ENCODE data around the gene TSPAN14.
"Not testable (repeated sequence)": the region's sequence is repeated elsewhere in the genome, so short reads cannot be mapped to it uniquely, and the experiment has no call there.

TSPAN14 gene

DNA sequence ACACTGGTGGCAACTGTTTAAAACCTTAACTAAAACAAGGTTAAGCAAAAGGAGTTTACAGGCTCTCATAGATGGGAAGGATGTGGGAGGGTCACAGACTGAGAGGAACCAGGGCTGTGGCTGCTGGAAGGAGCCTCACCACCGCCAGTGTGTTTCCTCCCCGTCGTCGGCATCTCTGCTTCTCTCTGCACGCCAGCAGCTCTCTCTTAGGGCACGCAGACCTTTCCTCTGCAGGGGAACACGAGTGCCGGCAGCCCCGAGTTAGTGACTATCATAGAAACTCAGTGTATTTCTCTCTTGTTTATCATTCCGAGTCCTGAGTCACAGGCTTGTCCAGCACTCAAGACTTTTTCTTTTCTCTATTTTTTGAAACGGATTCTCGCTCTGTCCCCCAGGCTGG, 75.5 kb downstream of the TSPAN14 start:
- DNase-seq = peak; percentile 57

DNA sequence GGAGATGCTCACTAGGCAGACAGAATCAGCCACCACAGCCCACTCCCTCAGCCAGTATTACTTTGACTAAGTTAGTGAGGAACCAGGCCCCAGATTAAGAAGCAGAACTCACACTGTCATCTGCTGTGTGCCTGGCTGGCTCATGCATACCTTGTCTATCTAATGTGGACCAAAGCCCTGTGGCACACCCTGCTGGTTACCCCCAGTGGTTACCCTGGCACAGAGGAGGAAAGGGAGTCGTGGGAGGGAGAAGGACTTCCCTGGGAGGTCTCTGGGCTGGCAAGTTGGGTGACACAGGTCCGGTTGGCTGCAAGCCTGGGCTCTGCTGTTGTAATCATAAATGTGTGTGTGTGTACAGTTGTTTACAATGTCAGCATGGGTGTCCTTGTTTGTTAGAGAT, 76.1 kb downstream of the TSPAN14 start:
- DNase-seq = peak; percentile 22

- DNase-seq = no peak
These were observed 76.7 kb downstream of the TSPAN14 start for GRCh38 chr10:80530816-80531215.

- DNase-seq = no peak
These were observed 78.5 kb downstream of the TSPAN14 start for GRCh38 chr10:80532571-80532970.

GRCh38 chr10:80534059-80534458, 79.9 kb downstream of the TSPAN14 start:
- not testable (repeated sequence) for DNase-seq

GRCh38 chr10:80534646-80535045, 80.5 kb downstream of the TSPAN14 start:
- not testable (repeated sequence) for DNase-seq

- DNase-seq = peak; percentile 75
These were observed 81.7 kb downstream of the TSPAN14 start for GRCh38 chr10:80535671-80536360.

- no peak for DNase-seq
These were observed 82.3 kb downstream of the TSPAN14 start for GRCh38 chr10:80536361-80536835.

- DNase-seq = no peak
These were observed 83.1 kb downstream of the TSPAN14 start for GRCh38 chr10:80537086-80537735.

DNA sequence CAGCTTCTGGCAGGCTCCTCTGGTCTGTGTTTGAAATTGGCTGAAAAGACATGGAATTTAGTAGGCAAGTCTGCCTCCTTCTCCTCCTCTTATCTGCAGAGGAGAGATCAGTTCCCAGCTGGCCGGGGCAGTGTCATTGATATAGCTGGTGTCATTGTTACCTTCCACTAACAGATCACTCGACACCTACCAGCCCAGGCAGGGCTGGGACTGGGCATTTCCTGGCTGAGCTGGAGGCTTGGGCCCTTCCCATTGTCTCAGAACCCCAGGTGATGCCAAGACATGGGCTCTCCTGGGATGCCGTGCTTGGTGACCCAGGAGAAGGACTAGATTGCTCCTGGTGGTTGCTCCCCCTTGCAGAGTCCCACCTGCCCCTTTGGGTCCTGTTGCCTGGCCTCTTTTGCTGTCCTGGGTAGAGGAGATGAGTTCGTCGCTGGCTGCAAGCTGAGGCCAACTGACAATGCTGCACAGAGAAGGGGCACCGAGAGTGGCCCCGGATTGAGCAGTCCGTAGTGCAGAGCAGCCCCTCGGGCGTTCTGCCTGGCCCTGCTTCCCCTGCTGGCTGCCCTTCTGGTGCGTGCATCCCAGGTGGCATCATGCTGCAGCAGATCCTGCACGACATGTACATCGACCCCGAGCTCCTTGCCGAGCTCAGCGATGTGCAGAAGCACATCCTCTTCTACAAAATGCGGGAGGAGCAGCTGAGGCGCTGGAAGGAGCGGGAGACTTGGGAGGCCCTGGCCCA, 83.8 kb downstream of the TSPAN14 start, which contains the start of gene SH2D4B:
SH2D4B (plus strand) TSS at position 167 of the 745 bp plus-strand sequence; CDS start at position 597, 430 bp downstream.
- no peak for DNase-seq

DNA sequence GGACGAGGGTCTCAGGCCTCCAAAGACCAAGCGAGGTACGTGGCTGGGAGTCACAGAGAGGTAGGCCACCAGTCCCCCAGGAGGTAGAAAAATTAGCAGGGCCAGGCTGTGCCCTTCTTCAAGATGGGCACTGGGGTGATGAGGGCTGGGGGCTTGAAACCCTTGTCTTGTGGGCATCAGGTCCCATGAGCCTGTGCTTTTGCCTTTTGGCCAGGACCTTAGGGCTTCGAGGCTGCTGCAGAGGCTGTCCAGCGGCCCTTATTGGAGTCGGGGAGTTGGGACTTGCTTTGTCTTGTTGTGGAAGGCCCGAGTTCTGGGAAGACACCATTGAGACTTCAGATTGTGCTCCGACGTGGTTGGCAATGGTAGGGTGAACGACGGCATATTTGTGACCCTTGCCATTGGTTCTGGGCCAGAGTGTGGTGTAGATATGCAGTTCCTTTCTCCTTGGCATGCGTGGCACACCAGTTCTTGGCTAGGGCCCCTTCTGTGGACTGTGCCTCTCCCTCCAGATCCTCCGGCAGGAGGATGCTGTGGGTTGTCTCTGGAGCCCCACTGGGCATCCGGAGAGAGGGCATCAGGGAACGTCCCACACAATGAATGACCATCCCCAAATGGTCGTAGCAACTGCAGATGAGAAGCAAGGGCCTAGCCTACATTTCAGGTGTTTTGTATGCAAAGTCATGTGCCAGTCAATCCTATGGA, 84.5 kb downstream of the TSPAN14 start:
- DNase-seq = no peak

GRCh38 chr10:80539421-80540031, 85.4 kb downstream of the TSPAN14 start:
- DNase-seq = no peak

GRCh38 chr10:80540136-80540535, 86.0 kb downstream of the TSPAN14 start:
- no peak for DNase-seq

GRCh38 chr10:80540618-80540980, 86.5 kb downstream of the TSPAN14 start:
- no peak for DNase-seq

GRCh38 chr10:80540981-80541750, 87.1 kb downstream of the TSPAN14 start:
- no peak for DNase-seq

DNA sequence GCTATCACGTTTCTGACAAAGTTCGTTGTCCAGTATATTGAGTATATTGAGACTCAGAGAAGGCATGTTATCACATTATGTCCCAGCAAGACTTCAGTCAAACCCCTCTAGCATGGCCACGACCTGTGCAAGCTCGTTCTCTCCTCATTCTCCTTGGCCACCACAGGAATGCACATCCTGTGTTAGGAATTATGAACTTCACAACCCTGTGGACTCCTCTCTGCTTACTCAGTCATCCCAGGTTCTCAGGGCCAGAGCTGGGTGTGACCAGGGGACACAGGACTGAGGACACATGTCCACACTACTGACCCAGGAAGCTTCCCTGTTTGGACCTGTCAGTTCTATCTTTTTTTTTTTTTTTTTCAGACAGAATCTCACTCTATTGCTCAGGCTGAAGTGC, 87.9 kb downstream of the TSPAN14 start:
- DNase-seq = no peak

DNA sequence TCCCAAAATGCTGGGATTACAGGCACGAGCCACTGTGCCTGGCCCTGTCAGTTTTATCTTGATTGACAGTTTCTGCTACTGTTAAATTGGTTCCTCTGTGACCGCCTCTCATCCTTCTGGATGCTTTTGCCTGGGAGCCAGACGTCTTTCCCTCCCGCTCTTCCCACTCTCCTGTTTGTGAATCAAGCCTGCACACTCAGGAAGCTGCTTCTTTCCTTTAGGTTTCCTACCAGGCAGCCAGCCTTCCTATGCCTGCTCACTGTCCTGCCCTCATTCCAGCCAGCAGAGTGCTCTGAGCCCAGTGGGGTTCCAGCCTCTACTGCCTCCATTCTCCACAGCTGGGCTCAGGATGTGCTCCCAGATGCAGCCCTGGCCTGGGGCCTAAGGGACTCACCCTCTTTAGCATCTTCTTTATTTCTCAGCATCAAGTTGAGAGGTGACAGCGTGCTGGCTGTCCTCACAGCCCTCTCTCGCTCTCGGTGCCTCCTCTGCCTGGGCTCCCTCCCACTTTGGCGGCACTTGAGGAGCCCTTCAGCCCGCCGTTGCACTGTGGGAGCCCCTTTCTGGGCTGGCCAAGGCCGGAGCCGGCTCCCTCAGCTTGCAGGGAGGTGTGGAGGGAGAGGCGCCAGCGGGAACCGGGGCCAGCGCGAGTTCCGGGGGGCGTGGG, 88.7 kb downstream of the TSPAN14 start:
- no peak for DNase-seq

GRCh38 chr10:80543319-80543672, 89.2 kb downstream of the TSPAN14 start:
- not testable (repeated sequence) for DNase-seq

GRCh38 chr10:80544316-80544953, 90.3 kb downstream of the TSPAN14 start:
- DNase-seq = no peak

- DNase-seq = no peak
These were observed 91.3 kb downstream of the TSPAN14 start for GRCh38 chr10:80545258-80545881.

Data from central memory CD4-positive, alpha-beta T cell (primary cell).